ENCODE results near the gene SOX18. TPM values are rescaled to one million over a fixed set of nuclear protein-coding genes. Genes with fewer than 3 reads are reported as not detected.

The SOX18 gene
- total RNA-seq, 4 donors from 2014 or later: 1.1 to 7.3 (median 4.3) TPM

GRCh38 chr20:64086801-64087200 is 37.4 kb upstream of the SOX18 start:
- no peak for DNase-seq (ENCODE audit: low spot score in 2 of 2)
- TF ChIP-seq POLR2A (IDR thresholded peaks at IDR 0.05) (no peak), CTCF (IDR thresholded peaks at IDR 0.05) (no peak)
- 80 to 85% methylated on average over 7 to 8 of the region's 11 CpGs for WGBS, 2 donors
- intact Hi-C loops (cut with DNase I; ENCODE audit: low total_unique reads): no loop called here
- H3K4me3 ChIP-seq (ENCODE audit: low read depth, poor library complexity, severe bottlenecking): no peak overlapping the region

DNA sequence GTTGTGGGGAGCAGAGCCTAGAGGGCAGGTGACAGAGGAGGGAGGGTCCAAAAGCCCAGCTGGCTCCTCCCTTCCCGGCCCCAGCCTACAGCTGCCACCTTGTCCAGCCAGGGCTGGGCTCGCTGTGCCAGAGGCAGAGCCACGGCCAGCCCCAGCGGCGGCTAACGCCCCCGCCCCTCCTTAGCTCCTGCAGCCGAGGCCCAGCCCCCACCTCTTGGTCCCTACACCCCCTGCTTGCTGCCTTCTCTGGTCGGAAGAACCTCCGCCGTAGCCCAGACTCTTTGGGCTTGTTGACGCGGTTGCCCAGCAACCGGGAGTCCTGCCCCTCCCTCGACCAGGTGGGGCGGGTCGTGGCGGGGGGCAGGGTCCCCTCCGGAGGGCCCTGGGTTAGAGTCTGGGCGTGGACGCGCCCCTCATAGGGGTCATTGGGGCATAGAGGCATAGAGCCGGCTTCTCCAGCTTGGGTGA is 35.3 kb upstream of the SOX18 start:
- DNase-seq (ENCODE audit: low spot score in 2 of 2): no peak
- no peak overlapping the region for H3K4me3 ChIP-seq (ENCODE audit: low read depth, poor library complexity, severe bottlenecking)
- 8 to 16% methylated on average over 16 to 19 of the region's 23 CpGs for WGBS, 2 donors
- intact Hi-C loops (cut with DNase I; ENCODE audit: low total_unique reads): no loop called here
- TF ChIP-seq POLR2A (IDR thresholded peaks at IDR 0.05): no peak
- TF ChIP-seq CTCF (IDR thresholded peaks at IDR 0.05): no peak

DNA sequence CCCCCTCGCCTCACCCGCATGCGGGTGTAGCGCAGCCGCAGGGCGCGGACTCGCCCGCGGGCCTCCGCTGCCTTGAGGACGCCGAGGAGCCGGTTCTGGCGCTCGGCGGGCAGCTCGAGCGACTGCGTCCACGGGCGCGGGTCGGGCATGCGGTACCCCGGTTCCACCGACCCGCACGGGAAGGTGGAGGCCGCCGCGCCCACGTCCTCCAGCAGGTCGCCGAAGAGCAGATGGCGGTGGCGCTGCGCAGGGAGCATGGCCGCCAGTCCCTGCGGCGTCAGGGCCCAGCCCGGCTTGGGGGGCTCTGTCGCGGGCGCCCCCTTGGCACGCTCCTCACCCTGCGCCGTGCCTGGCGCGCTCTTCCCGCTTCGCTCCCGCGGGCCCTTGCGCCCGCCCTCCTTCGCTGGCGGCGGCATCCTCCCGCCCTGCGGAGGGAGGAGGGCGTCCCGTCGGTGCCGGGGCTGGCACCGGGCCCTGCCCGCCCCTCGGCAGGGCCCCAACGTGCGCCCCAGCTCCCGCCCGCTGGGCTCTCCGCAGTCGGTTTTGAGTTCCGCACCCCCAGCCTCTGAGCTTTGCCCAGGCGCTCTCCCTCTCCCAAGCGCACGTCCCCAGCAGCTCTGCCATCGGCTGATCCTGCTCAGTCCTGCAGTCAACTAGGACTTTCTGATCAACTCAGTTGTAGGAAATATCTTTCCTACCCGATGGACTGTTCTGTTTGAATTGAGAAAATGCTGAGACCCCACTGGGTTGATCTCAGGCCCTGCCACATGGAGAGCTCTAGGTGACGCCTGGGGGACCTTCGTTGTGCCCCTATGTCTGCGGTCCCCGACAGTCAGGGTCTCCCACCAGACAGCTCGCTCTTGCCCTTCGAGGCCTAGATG is 34.6 kb upstream of the SOX18 start, which contains the start of gene LKAAEAR1:
Gene LKAAEAR1 (minus strand): TSS at position 595 of the 881 bp plus-strand sequence. CDS start 179 bp downstream, at position 416.
- H3K4me3 ChIP-seq (ENCODE audit: low read depth, poor library complexity, severe bottlenecking): no peak within 1 kb of the TSS
- 4 to 10% methylated on average over 23 to 46 of the region's 86 CpGs for WGBS, 2 donors
- no peak for TF ChIP-seq POLR2A (IDR thresholded peaks at IDR 0.05)
- no peak for TF ChIP-seq CTCF (IDR thresholded peaks at IDR 0.05)
- no peak for DNase-seq (ENCODE audit: low spot score in 2 of 2)
- intact Hi-C loops (cut with DNase I; ENCODE audit: low total_unique reads): no loop called here

DNA sequence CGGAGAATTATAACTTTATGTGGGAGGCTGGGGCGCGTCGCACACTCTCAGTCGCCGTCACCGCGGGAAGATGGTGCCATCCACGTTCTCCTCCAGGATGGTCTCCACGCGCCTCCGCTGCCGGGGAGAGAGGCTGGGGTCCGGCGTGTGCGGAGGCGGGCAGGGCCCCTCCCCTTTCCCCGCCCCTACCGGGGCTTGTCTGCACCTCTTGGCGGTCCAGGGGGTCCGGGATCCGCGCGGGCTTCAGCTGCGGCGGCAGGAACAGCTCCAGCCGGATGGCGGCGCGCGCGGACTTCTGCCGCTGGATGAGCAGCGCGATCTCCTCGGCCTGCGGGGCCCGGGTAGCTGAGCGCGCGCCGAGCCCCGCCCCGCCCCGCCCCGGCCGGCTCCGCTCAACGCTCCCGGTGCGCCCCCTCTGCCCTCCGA is 34.0 kb upstream of the SOX18 start:
- DNase-seq (ENCODE audit: low spot score in 2 of 2): peak in 1 of 2 donors; percentile 94
- intact Hi-C loops (cut with DNase I; ENCODE audit: low total_unique reads): no loop called here
- no peak overlapping the region for H3K4me3 ChIP-seq (ENCODE audit: low read depth, poor library complexity, severe bottlenecking)
- no peak for TF ChIP-seq CTCF (IDR thresholded peaks at IDR 0.05)
- no peak for TF ChIP-seq POLR2A (IDR thresholded peaks at IDR 0.05)
- 1 to 2% methylated on average over 18 to 37 of the region's 52 CpGs for WGBS, 2 donors

DNA sequence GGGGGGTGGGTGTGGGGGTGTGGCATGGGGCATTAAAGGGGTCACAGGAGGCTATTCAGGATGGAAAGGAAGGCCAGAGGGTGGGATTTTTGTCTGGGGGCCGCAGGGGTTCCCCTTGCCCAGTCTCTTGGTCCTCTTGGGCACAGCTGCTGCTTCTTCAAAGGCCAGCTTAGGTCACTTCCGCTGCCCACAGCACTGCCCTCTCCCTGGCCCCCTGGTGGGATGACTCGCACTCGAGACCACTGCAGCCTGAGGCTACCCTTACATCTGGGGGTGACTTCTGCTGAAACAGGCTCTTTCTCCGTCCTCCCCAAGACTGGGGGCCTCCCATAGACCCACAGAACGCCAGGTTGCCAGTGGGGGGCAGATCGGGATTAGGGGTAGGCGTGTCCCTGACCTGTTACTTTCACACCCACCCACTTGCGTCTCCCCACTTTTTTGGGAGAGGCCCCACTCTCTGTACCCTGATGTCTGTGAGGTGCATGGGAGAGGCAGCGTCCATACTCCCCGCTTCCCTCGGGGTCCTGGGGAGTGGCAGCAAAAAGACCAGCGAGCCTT is 33.5 kb upstream of the SOX18 start:
- DNase-seq (ENCODE audit: low spot score in 2 of 2): no peak
- WGBS, 2 donors: 21 to 22% methylated on average over 11 to 13 of the region's 13 CpGs
- TF ChIP-seq CTCF (IDR thresholded peaks at IDR 0.05): no peak
- TF ChIP-seq POLR2A (IDR thresholded peaks at IDR 0.05): no peak
- intact Hi-C loops (cut with DNase I; ENCODE audit: low total_unique reads): no loop called here
- H3K4me3 ChIP-seq (ENCODE audit: low read depth, poor library complexity, severe bottlenecking): no peak overlapping the region

All from lower leg skin (tissue), 4 donors.